Progenitor cell of endocrine pancreas (in vitro differentiated cells): Measurements from ENCODE around the gene BEST1. TPM values are rescaled to one million over a fixed set of nuclear protein-coding genes. Genes with fewer than 3 reads are reported as not detected.

Experiments
- DNase-seq: peaks from one replicate; pipeline ENCODE4 v3.0.0; 2021; ENCODE audit warnings: low spot score; ENCODE audit not compliant: unreplicated experiment
- H3K27ac Mint-ChIP-seq: 2 replicates; pipeline ENCODE4 v1.8.0; 2021; ENCODE audit warnings: mild to moderate bottlenecking, moderate library complexity, mixed read lengths
- H3K27me3 Mint-ChIP-seq: 2 replicates; pipeline ENCODE4 v1.8.0; 2021; ENCODE audit warnings: mixed read lengths
- H3K36me3 Mint-ChIP-seq: 2 replicates; pipeline ENCODE4 v1.8.0; 2022; ENCODE audit warnings: mixed read lengths; ENCODE audit not compliant: insufficient read depth
- H3K4me1 Mint-ChIP-seq: 2 replicates; pipeline ENCODE4 v1.8.0; 2021; ENCODE audit warnings: low read depth, mixed read lengths
- H3K4me3 Mint-ChIP-seq: 2 replicates; pipeline ENCODE4 v1.8.0; 2021; ENCODE audit warnings: low read depth, mild to moderate bottlenecking, moderate library complexity, mixed read lengths
- H3K9me3 Mint-ChIP-seq: 2 replicates; pipeline ENCODE4 v1.8.0; 2021; ENCODE audit warnings: low read depth, mixed read lengths
- CTCF ChIP-seq: fragments of 200-600 bp; sonication (generic); IDR thresholded peaks from one replicate; pipeline ENCODE4 v1.5.0; 2021; ENCODE audit warnings: antibody characterized with exemption, mild to moderate bottlenecking; ENCODE audit not compliant: unreplicated experiment
- total RNA-seq: library from RNA; stranded (reverse); gene quantifications from 2 replicates; pipeline ENCODE4 v1.2.1, GENCODE V29; 2021

Gene BEST1
- total RNA-seq, 1 donor from 2014 or later: 0.34 TPM

GRCh38 chr11:61926235-61926634 is 23.9 kb upstream of the BEST1 start:
- Mint-ChIP-seq H3K9me3 (no peaks in the 10 kb centered on the region), H3K4me1 (peaks cover 22% of the 10 kb centered on the region), H3K36me3 (no peaks in the 10 kb centered on the region), H3K4me3 (no peak overlapping the region), H3K27me3 (no peaks in the 10 kb centered on the region), H3K27ac (no peak overlapping the region)
- DNase-seq: no peak
- TF ChIP-seq CTCF: no peak

GRCh38 chr11:61927501-61927900 is 22.6 kb upstream of the BEST1 start:
- peaks cover 22% of the 10 kb centered on the region for H3K4me1 Mint-ChIP-seq
- no peaks in the 10 kb centered on the region for H3K27me3 Mint-ChIP-seq
- no peak overlapping the region for H3K4me3 Mint-ChIP-seq
- peak overlapping the region; percentile 72 for H3K27ac Mint-ChIP-seq
- TF ChIP-seq CTCF: no peak
- no peaks in the 10 kb centered on the region for H3K36me3 Mint-ChIP-seq
- H3K9me3 Mint-ChIP-seq: no peaks in the 10 kb centered on the region
- no peak for DNase-seq

- H3K27ac Mint-ChIP-seq: no peak overlapping the region
- peaks cover 5% of the 10 kb centered on the region for H3K9me3 Mint-ChIP-seq
- DNase-seq: no peak
- no peaks in the 10 kb centered on the region for H3K27me3 Mint-ChIP-seq
- no peak overlapping the region for H3K4me3 Mint-ChIP-seq
- H3K4me1 Mint-ChIP-seq: peaks cover 13% of the 10 kb centered on the region
- no peaks in the 10 kb centered on the region for H3K36me3 Mint-ChIP-seq
- no peak for TF ChIP-seq CTCF
These were observed 21.5 kb upstream of the BEST1 start for GRCh38 chr11:61928606-61929005.

- Mint-ChIP-seq H3K4me1 (peaks cover 4% of the 10 kb centered on the region), H3K27ac (no peak overlapping the region), H3K9me3 (peaks cover 5% of the 10 kb centered on the region), H3K36me3 (no peaks in the 10 kb centered on the region), H3K27me3 (no peaks in the 10 kb centered on the region), H3K4me3 (no peak overlapping the region)
- no peak for DNase-seq
- no peak for TF ChIP-seq CTCF
These were observed 19.2 kb upstream of the BEST1 start for GRCh38 chr11:61930933-61931332.

- no peaks in the 10 kb centered on the region for H3K36me3 Mint-ChIP-seq
- peaks cover 9% of the 10 kb centered on the region for H3K9me3 Mint-ChIP-seq
- H3K4me1 Mint-ChIP-seq: no peaks in the 10 kb centered on the region
- no peak for TF ChIP-seq CTCF
- no peaks in the 10 kb centered on the region for H3K27me3 Mint-ChIP-seq
- no peak for DNase-seq
- H3K4me3 Mint-ChIP-seq: no peak overlapping the region
- no peak overlapping the region for H3K27ac Mint-ChIP-seq
These were observed 14.3 kb upstream of the BEST1 start for GRCh38 chr11:61935861-61936260.

GRCh38 chr11:61940466-61940865 is 9.7 kb upstream of the BEST1 start:
- Mint-ChIP-seq H3K4me1 (no peaks in the 10 kb centered on the region), H3K27ac (no peak overlapping the region), H3K36me3 (no peaks in the 10 kb centered on the region), H3K4me3 (no peak overlapping the region), H3K27me3 (no peaks in the 10 kb centered on the region), H3K9me3 (peaks cover 3% of the 10 kb centered on the region)
- DNase-seq: no peak
- TF ChIP-seq CTCF: no peak
